ENCODE measurements around the gene C1orf116. TPM values are rescaled to one million over a fixed set of nuclear protein-coding genes. Genes with fewer than 3 reads are reported as not detected.

C1orf116 gene
- total RNA-seq, 1 donor from 2014 or later: 0.04 TPM

DNA sequence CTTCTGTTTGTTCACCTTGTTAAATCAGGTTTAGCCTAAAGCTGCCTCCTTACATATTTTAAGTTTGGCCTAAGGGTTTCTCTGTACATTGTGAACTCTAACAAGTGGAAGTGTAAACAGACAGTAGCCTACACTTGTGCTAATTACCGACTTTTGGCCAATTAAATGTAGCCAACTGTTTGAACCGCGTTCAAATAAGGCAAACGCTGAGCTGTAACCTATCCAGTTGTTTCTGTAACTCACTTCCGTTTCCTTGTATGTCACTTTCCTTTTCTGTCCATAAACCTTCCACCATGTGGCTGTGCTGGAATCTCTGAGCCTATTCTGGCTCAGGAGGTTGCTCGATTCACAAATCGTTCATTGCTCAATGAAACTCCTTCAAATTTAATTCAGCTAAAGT lies 54.3 kb downstream of the C1orf116 start:
- H3K4me3 ChIP-seq: no peak overlapping the region
- no peaks in the 10 kb centered on the region for H3F3A ChIP-seq (ENCODE audit: low read depth)
- Mint-ChIP-seq H3K4me3 (no peak overlapping the region), H3K9me3 (no peaks in the 10 kb centered on the region), H3K27ac (no peak overlapping the region), H3K36me3 (no peaks in the 10 kb centered on the region), H3K27me3 (ENCODE audit: insufficient read depth, low read depth) (peaks cover 2% of the 10 kb centered on the region), H3K4me1 (no peaks in the 10 kb centered on the region)
- no peak overlapping the region for H3K9ac ChIP-seq
- no peak overlapping the region for H2AFZ ChIP-seq (replicated peaks)
- H3K36me3 ChIP-seq: no peaks in the 10 kb centered on the region
- TF ChIP-seq EZH2phosphoT487 (IDR thresholded peaks at IDR 0.05): no peak
- no peaks in the 10 kb centered on the region for H3K9me3 ChIP-seq (ENCODE audit: low read depth)
- H4K20me1 ChIP-seq (ENCODE audit: low read depth): no peaks in the 10 kb centered on the region
- H3K79me2 ChIP-seq (ENCODE audit: low read depth): no peaks in the 10 kb centered on the region
- H3K4me1 ChIP-seq: no peaks in the 10 kb centered on the region
- H3K27ac ChIP-seq: no peak overlapping the region
- DNase-seq (ENCODE audit: low spot score): no peak
- H3K4me2 ChIP-seq: no peak overlapping the region
- no peaks in the 10 kb centered on the region for H3K27me3 ChIP-seq

DNA sequence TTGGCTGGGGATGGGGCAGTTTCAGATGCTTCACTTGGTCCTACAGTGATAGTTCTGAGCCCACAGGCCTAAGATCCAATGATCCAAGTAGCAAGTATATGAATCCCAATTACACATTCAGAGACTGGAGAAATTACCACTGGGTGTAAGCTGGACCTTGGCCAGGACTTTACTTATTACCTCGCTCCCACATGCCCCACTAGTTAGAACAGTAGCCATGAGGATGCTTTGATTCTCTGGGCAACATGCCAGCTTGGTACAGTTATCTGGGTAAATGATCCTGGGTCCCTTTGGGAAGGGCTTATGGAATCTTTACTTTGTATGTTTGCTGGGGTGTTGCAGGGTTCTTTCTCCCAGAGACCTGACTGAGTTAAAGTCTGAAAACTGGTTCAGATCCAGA lies 57.2 kb downstream of the C1orf116 start:
- Histone ChIP-seq H3K9me3 (ENCODE audit: low read depth) (no peaks in the 10 kb centered on the region), H2AFZ (replicated peaks) (no peak overlapping the region), H4K20me1 (ENCODE audit: low read depth) (no peaks in the 10 kb centered on the region), H3K4me1 (no peaks in the 10 kb centered on the region), H3K36me3 (no peaks in the 10 kb centered on the region), H3K27me3 (no peaks in the 10 kb centered on the region), H3K9ac (no peak overlapping the region), H3K4me3 (no peak overlapping the region), H3F3A (ENCODE audit: low read depth) (no peaks in the 10 kb centered on the region), H3K79me2 (ENCODE audit: low read depth) (no peaks in the 10 kb centered on the region), H3K4me2 (no peak overlapping the region), H3K27ac (no peak overlapping the region)
- Mint-ChIP-seq H3K27me3 (ENCODE audit: insufficient read depth, low read depth) (no peaks in the 10 kb centered on the region), H3K27ac (no peak overlapping the region), H3K4me1 (no peaks in the 10 kb centered on the region), H3K36me3 (no peaks in the 10 kb centered on the region), H3K9me3 (no peaks in the 10 kb centered on the region), H3K4me3 (no peak overlapping the region)
- no peak for DNase-seq (ENCODE audit: low spot score)
- no peak for TF ChIP-seq CTCF (IDR thresholded peaks at IDR 0.05)
- no peak for TF ChIP-seq EZH2phosphoT487 (IDR thresholded peaks at IDR 0.05)
- no peak for TF ChIP-seq EZH2 (IDR thresholded peaks at IDR 0.05)

DNA sequence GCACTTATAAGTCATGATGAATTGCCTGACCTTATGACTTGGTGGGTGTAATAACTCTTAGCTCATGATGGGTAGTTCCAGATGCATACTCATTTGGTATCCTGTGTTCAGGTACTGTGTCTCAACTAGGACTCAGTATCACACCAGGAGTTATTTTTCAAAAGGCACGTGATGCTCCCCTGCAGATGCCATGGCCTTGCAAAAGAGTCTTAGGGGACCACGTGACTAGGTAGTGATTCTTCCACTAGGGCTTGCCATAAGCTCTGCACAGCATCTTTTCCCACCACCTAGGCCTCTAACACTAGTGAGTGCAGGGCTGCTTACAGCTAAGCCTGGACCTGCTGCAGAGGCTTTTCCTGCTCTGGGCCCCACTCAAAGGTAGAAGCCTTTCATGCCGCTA lies 58.4 kb downstream of the C1orf116 start:
- H3K27me3 ChIP-seq: no peaks in the 10 kb centered on the region
- no peaks in the 10 kb centered on the region for H3K79me2 ChIP-seq (ENCODE audit: low read depth)
- no peaks in the 10 kb centered on the region for H3K4me1 ChIP-seq
- H4K20me1 ChIP-seq (ENCODE audit: low read depth): no peaks in the 10 kb centered on the region
- H3K36me3 ChIP-seq: no peaks in the 10 kb centered on the region
- H3K36me3 Mint-ChIP-seq: no peaks in the 10 kb centered on the region
- H3K9me3 Mint-ChIP-seq: no peaks in the 10 kb centered on the region
- no peak overlapping the region for H3K9ac ChIP-seq
- H3K4me3 ChIP-seq: no peak overlapping the region
- H3K9me3 ChIP-seq (ENCODE audit: low read depth): no peaks in the 10 kb centered on the region
- no peak for DNase-seq (ENCODE audit: low spot score)
- H3K27me3 Mint-ChIP-seq (ENCODE audit: insufficient read depth, low read depth): no peaks in the 10 kb centered on the region
- no peak for TF ChIP-seq EZH2phosphoT487 (IDR thresholded peaks at IDR 0.05)
- no peak for TF ChIP-seq EZH2 (IDR thresholded peaks at IDR 0.05)
- no peak for TF ChIP-seq CTCF (IDR thresholded peaks at IDR 0.05)
- no peaks in the 10 kb centered on the region for H3F3A ChIP-seq (ENCODE audit: low read depth)
- H3K4me1 Mint-ChIP-seq: no peaks in the 10 kb centered on the region
- no peak overlapping the region for H2AFZ ChIP-seq (replicated peaks)
- H3K4me3 Mint-ChIP-seq: no peak overlapping the region
- H3K27ac Mint-ChIP-seq: no peak overlapping the region
- H3K4me2 ChIP-seq: no peak overlapping the region
- H3K27ac ChIP-seq: no peak overlapping the region

- Mint-ChIP-seq H3K9me3 (no peaks in the 10 kb centered on the region), H3K4me1 (no peaks in the 10 kb centered on the region), H3K27me3 (ENCODE audit: insufficient read depth, low read depth) (peaks cover under 1% of the 10 kb centered on the region)
Measured at GRCh38 chr1:206972728-206973127, 59.8 kb downstream of the C1orf116 start.

More at GRCh38 chr1:206972728-206973127, 59.8 kb downstream of the C1orf116 start:
- Histone ChIP-seq H3K4me2 (no peak overlapping the region), H3K9me3 (ENCODE audit: low read depth) (no peaks in the 10 kb centered on the region), H3K4me1 (no peaks in the 10 kb centered on the region), H3K27me3 (no peaks in the 10 kb centered on the region), H3K27ac (no peak overlapping the region), H4K20me1 (ENCODE audit: low read depth) (no peaks in the 10 kb centered on the region), H3K4me3 (no peak overlapping the region), H3K79me2 (ENCODE audit: low read depth) (no peaks in the 10 kb centered on the region), H3K9ac (no peak overlapping the region), H2AFZ (replicated peaks) (no peak overlapping the region), H3K36me3 (no peaks in the 10 kb centered on the region), H3F3A (ENCODE audit: low read depth) (no peaks in the 10 kb centered on the region)
- H3K27ac Mint-ChIP-seq: no peak overlapping the region
- TF ChIP-seq EZH2 (IDR thresholded peaks at IDR 0.05) (no peak), EZH2phosphoT487 (IDR thresholded peaks at IDR 0.05) (no peak), CTCF (IDR thresholded peaks at IDR 0.05) (no peak)
- H3K4me3 Mint-ChIP-seq: no peak overlapping the region
- H3K36me3 Mint-ChIP-seq: no peaks in the 10 kb centered on the region
- no peak for DNase-seq (ENCODE audit: low spot score)

All from neural progenitor cell (in vitro differentiated cells).